MM.1S (cell line): ENCODE measurements around the gene PSMD1.

Experiments
- DNase-seq: peaks from one replicate; pipeline ENCODE4 v3.0.0-alpha.2; 2015
- H2AFZ ChIP-seq: fragments of 300-600 bp; sonication (generic); 2 replicates; pipeline ENCODE4 v1.6.0; 2016; ENCODE audit warnings: antibody characterized with exemption, low read length
- H3F3A ChIP-seq: fragments of 300-600 bp; sonication (generic); 2 replicates; pipeline ENCODE4 v1.6.1; 2016; ENCODE audit warnings: mild to moderate bottlenecking, antibody characterized with exemption, low read length, moderate library complexity, mixed read lengths; ENCODE audit not compliant: insufficient read depth
- H3K27ac ChIP-seq: fragments of 300-600 bp; sonication (generic); 2 replicates; pipeline ENCODE4 v1.5.1; 2016; ENCODE audit warnings: mild to moderate bottlenecking, low read length
- H3K27me3 ChIP-seq: fragments of 300-600 bp; sonication (generic); replicated peaks from 2 replicates; pipeline ENCODE4 v1.6.0; 2016; ENCODE audit warnings: low read length; ENCODE audit not compliant: insufficient read depth
- H3K36me3 ChIP-seq: fragments of 300-600 bp; sonication (generic); replicated peaks from 2 replicates; pipeline ENCODE4 v1.6.1; 2016; ENCODE audit warnings: mild to moderate bottlenecking, low read length, mixed read lengths; ENCODE audit not compliant: insufficient read depth
- H3K4me1 ChIP-seq: fragments of 300-600 bp; sonication (generic); 2 replicates; pipeline ENCODE4 v1.6.1; 2016; ENCODE audit warnings: low read length, mixed read lengths
- H3K4me2 ChIP-seq: fragments of 300-600 bp; sonication (generic); 2 replicates; pipeline ENCODE4 v1.6.0; 2016; ENCODE audit warnings: low read depth, low read length
- H3K4me3 ChIP-seq: fragments of 300-600 bp; sonication (generic); 2 replicates; pipeline ENCODE4 v1.5.1; 2016; ENCODE audit warnings: low read length, mixed read lengths
- H3K79me2 ChIP-seq: fragments of 300-600 bp; sonication (generic); 2 replicates; pipeline ENCODE4 v1.6.1; 2016; ENCODE audit warnings: mixed run types, low read length, mixed read lengths
- H3K9ac ChIP-seq: fragments of 300-600 bp; sonication (generic); 2 replicates; pipeline ENCODE4 v1.6.1; 2016; ENCODE audit warnings: low read length, mixed read lengths
- H3K9me2 ChIP-seq: fragments of 300-600 bp; sonication (generic); replicated peaks from 2 replicates; pipeline ENCODE4 v1.6.1; 2016; ENCODE audit warnings: mild to moderate bottlenecking, low read length, mixed read lengths; ENCODE audit not compliant: insufficient read depth
- H3K9me3 ChIP-seq: fragments of 300-600 bp; sonication (generic); replicated peaks from 2 replicates; pipeline ENCODE4 v1.6.1; 2016; ENCODE audit warnings: mild to moderate bottlenecking, low read length, mixed read lengths; ENCODE audit not compliant: insufficient read depth
- H4K20me1 ChIP-seq: fragments of 300-600 bp; sonication (generic); 2 replicates; pipeline ENCODE4 v1.6.1; 2016; ENCODE audit warnings: mild to moderate bottlenecking, low read length, moderate library complexity, mixed read lengths; ENCODE audit not compliant: insufficient read depth
- CTCF ChIP-seq: fragments of 300-600 bp; sonication (generic); IDR thresholded peaks from 2 replicates; pipeline ENCODE4 v1.5.1; 2016; ENCODE audit warnings: antibody characterized with exemption, low read length, mixed read lengths
- EZH2 ChIP-seq: fragments of 300-600 bp; sonication (generic); optimal IDR thresholded peaks from 2 replicates; pipeline ENCODE3; 2017; ENCODE audit warnings: low read depth, mild to moderate bottlenecking, antibody characterized with exemption, low read length, mixed read lengths
- EZH2phosphoT487 ChIP-seq: fragments of 300-600 bp; sonication (generic); IDR thresholded peaks from 2 replicates; pipeline ENCODE4 v1.6.1; 2018; ENCODE audit warnings: antibody characterized with exemption, low read length

The PSMD1 gene

GRCh38 chr2:231046916-231047273 lies 9.8 kb upstream of the PSMD1 start:
- H3K4me2 ChIP-seq, result no peak overlapping the region
- H3K9me3 ChIP-seq, result no peaks in the 10 kb centered on the region
- TF ChIP-seq EZH2, result no peak
- TF ChIP-seq EZH2phosphoT487, result no peak
- no peak for TF ChIP-seq CTCF
- H3K4me3 ChIP-seq, result no peak overlapping the region
- no peak overlapping the region for H3K27ac ChIP-seq
- no peaks in the 10 kb centered on the region for H4K20me1 ChIP-seq
- H2AFZ ChIP-seq, result no peak overlapping the region
- no peaks in the 10 kb centered on the region for H3F3A ChIP-seq
- peaks cover 12% of the 10 kb centered on the region for H3K27me3 ChIP-seq
- H3K9ac ChIP-seq, result no peak overlapping the region
- DNase-seq, result no peak
- no peaks in the 10 kb centered on the region for H3K36me3 ChIP-seq
- no peaks in the 10 kb centered on the region for H3K9me2 ChIP-seq
- H3K79me2 ChIP-seq, result no peaks in the 10 kb centered on the region
- H3K4me1 ChIP-seq, result no peaks in the 10 kb centered on the region

DNA sequence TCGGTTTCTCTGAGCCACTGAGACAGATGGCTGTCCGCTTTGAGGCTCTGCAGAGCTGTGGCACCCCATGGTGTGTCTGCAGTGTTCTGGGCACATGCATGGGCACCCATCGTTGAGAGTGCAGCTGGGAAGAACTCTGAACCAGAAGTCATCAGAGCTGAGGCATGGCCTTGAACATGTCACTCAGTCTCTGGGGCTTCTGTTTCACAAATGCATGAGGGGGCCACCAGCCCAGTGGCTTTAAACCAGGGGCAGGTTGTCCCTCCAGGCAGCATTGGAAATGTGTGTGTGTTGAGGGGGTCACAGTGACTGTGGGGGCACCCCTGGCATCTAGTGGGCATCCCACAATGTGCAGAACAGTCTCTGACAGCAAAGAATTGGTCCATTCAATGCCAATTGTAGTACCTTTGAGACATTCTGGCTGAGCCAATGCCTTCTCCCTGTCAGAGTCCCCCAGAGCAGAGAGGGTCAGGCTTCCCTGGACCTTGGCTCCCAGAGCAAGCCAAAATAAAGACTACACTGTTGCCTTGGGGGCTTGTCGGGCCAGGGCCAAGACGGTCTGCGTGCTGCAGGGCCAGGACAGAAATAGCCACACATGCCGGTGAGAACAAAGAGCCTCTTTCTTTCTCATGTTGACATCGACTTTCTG lies 9.3 kb upstream of the PSMD1 start:
- Histone ChIP-seq H3K27ac (no peak overlapping the region), H3F3A (no peaks in the 10 kb centered on the region), H3K27me3 (peaks cover 12% of the 10 kb centered on the region), H3K36me3 (no peaks in the 10 kb centered on the region), H4K20me1 (no peaks in the 10 kb centered on the region), H3K9ac (no peak overlapping the region), H2AFZ (no peak overlapping the region), H3K4me3 (no peak overlapping the region), H3K9me3 (no peaks in the 10 kb centered on the region), H3K4me2 (no peak overlapping the region), H3K9me2 (no peaks in the 10 kb centered on the region), H3K79me2 (no peaks in the 10 kb centered on the region), H3K4me1 (peaks cover 4% of the 10 kb centered on the region; the same call in 1 of the 2 replicates)
- TF ChIP-seq EZH2 (no peak), EZH2phosphoT487 (no peak), CTCF (no peak)
- DNase-seq, result no peak

DNA sequence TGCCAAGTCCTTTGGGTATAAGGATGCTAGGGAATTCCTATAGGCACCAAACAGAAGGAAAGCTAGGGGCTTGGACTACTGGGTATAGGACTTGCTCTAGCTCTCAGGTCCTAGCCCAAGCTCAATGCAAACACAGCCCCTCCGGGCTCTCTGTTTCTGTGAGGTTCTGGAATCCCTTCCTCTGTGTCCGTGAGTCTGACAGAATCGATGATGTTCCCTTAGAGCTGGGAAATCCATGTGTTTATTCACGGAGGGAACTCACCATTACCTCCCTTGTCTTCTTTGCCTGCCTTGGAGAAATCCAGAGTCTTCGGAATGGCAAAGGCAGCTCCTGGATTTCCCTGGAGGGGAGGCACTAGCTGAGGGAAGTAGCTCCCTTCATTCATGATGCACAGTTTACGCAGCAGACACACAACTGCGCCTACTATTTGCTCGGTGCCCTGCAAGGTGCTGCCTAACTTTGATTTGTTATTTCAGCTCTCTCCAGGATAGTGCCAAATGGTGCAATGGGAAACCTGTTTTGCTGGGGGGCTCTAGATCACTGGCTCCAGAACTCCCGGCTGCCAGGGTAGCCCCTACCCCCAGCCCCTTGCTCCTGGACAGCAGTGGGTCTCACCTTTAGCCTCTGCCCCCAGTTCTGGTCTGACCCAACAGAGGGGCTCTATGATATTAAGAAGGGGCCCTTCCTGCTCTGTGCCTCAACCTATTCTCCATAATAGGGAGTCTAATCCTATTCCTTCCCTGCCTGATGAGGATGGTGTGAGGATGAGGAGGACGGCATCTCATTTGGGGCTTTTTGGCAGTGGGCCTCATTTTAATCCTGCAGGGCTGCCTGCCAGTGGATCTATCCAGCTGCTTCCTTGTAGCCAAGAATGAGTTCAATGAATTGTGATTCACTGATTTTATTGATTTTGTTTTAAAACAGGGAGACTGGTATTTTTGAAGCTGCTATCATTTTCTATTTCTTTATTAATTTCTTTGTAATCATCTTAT lies 8.4 kb upstream of the PSMD1 start:
- Histone ChIP-seq H3K27me3 (peaks cover 12% of the 10 kb centered on the region), H3K79me2 (no peaks in the 10 kb centered on the region), H4K20me1 (no peaks in the 10 kb centered on the region), H3K9me2 (no peaks in the 10 kb centered on the region), H3K9me3 (no peaks in the 10 kb centered on the region), H3K36me3 (no peaks in the 10 kb centered on the region), H3K27ac (no peak overlapping the region), H3K4me3 (no peak overlapping the region), H3K4me2 (no peak overlapping the region), H2AFZ (no peak overlapping the region), H3K4me1 (peaks cover 5% of the 10 kb centered on the region; the same call in 1 of the 2 replicates), H3K9ac (no peak overlapping the region), H3F3A (no peaks in the 10 kb centered on the region)
- TF ChIP-seq EZH2phosphoT487 (no peak), CTCF (no peak), EZH2 (no peak)
- no peak for DNase-seq
